Measurements from ENCODE around the gene SCGB2B2. TPM values are rescaled to one million over a fixed set of nuclear protein-coding genes. Genes with fewer than 3 reads are reported as not detected.

The SCGB2B2 gene
- total RNA-seq, 1 donor from 2014 or later: 1.5 TPM

GRCh38 chr19:34678085-34678412 lies 1.1 kb upstream of the SCGB2B2 start:
- peak overlapping the region; percentile 82 for H3K4me3 ChIP-seq
- peaks cover 34% of the 10 kb centered on the region for H3K36me3 ChIP-seq
- no peak for DNase-seq
- intact Hi-C loops (cut with DNase I): no loop called here
- peak in 1 of 2 donors; percentile 12 for ATAC-seq
- peak overlapping the region; percentile 99 for H3K27ac ChIP-seq
- H3K27me3 ChIP-seq (ENCODE audit: low read depth): no peaks in the 10 kb centered on the region
- TF ChIP-seq CTCF (IDR thresholded peaks at IDR 0.05): no peak
- H3K4me1 ChIP-seq: peaks cover 25% of the 10 kb centered on the region
- peaks cover 26% of the 10 kb centered on the region for H3K9me3 ChIP-seq

DNA sequence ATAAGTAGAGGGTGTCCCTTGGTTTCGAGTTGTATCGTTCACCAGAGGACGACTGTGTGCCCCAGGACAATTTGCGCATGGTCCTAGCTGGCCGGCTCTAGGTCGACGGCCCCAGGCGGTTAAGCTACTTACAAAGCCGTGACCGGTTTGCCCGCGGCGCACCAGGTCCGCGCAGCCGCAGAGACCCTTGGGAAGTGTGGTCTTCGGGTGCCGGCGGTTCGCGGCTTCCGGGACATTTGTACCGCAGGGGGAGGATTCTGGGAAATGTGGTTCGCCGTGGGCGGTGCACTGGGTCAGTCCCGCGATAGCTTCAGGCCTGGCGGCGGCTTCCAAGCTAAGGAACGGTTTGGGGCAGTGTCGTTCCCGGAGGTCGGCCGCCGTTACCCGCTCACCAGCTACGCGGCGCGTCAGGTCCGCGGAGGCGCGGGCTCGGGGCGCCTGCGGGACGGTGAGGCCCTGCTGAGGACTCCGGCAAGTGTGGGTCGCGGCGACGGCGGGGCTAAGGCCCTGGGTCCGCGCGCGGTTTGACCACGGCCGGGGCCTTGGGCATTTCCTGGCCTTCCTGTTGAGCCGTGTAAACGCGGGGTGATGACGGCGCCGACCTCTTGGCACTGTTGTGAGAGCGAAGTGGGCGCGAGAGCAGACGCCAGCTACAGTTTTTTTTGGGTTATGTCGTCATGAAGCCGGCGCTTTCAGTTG lies 576 bp upstream of the SCGB2B2 start, which contains the start of gene ZNF302:
Gene ZNF302, plus strand, starts transcription at position 293 of the 699 bp plus-strand sequence. CDS start 1,127 bp downstream, outside the sequence.
- Histone ChIP-seq H3K4me1 (peaks cover 25% of the 10 kb centered on the region), H3K36me3 (peaks cover 29% of the 10 kb centered on the region), H3K27me3 (ENCODE audit: low read depth) (no peaks in the 10 kb centered on the region), H3K9me3 (peaks cover 21% of the 10 kb centered on the region), H3K27ac (peak within 1 kb of the TSS; percentile 99), H3K4me3 (peak within 1 kb of the TSS; percentile 82)
- ATAC-seq (peak; percentile 99), DNase-seq (peak; percentile 99)
- TF ChIP-seq CTCF (IDR thresholded peaks at IDR 0.05): no peak
- intact Hi-C loops (cut with DNase I): no loop called here

GRCh38 chr19:34675919-34676318 lies 1.0 kb downstream of the SCGB2B2 start:
- ATAC-seq: no peak
- no peaks in the 10 kb centered on the region for H3K27me3 ChIP-seq (ENCODE audit: low read depth)
- TF ChIP-seq CTCF (IDR thresholded peaks at IDR 0.05): no peak
- peaks cover 12% of the 10 kb centered on the region for H3K9me3 ChIP-seq
- intact Hi-C loops (cut with DNase I): no loop called here
- peaks cover 19% of the 10 kb centered on the region for H3K36me3 ChIP-seq
- peaks cover 25% of the 10 kb centered on the region for H3K4me1 ChIP-seq
- no peak overlapping the region for H3K4me3 ChIP-seq
- H3K27ac ChIP-seq: no peak overlapping the region
- no peak for DNase-seq

DNA sequence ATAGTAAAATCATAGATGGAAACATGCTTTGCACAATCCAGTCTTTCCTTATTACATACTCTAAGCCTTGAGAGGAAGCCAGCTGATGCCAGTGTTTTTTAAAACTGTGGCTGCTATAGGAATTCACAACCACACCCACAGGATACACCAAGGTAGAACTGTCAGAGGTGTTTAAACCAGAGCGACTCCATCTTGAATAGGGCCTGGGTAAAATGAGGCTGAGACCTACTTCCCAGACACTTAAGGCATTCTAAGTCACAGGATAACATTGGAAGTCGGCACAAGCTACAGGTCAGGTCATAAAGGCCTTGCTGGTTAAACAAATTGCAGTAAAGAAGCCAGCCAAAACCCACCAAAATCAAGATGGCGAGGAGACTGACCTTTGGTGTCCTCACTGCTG lies 1.7 kb downstream of the SCGB2B2 start:
- H3K9me3 ChIP-seq: peaks cover 5% of the 10 kb centered on the region
- intact Hi-C loops (cut with DNase I): no loop called here
- TF ChIP-seq CTCF (IDR thresholded peaks at IDR 0.05): no peak
- no peaks in the 10 kb centered on the region for H3K27me3 ChIP-seq (ENCODE audit: low read depth)
- DNase-seq (no peak), ATAC-seq (no peak)
- H3K27ac ChIP-seq: no peak overlapping the region
- peaks cover 25% of the 10 kb centered on the region for H3K4me1 ChIP-seq
- no peak overlapping the region for H3K4me3 ChIP-seq
- H3K36me3 ChIP-seq: peaks cover 14% of the 10 kb centered on the region

- no peak for DNase-seq
- Histone ChIP-seq H3K27me3 (ENCODE audit: low read depth) (no peaks in the 10 kb centered on the region), H3K4me3 (no peak overlapping the region), H3K9me3 (no peaks in the 10 kb centered on the region), H3K27ac (no peak overlapping the region), H3K36me3 (no peaks in the 10 kb centered on the region), H3K4me1 (peaks cover 16% of the 10 kb centered on the region)
- intact Hi-C loops (cut with DNase I): no loop called here
- TF ChIP-seq CTCF (IDR thresholded peaks at IDR 0.05): no peak
- ATAC-seq: no peak
Observed at GRCh38 chr19:34673590-34673989, 3.4 kb downstream of the SCGB2B2 start.

All from lower lobe of right lung (tissue), 2 donors.